Measurements from ENCODE around the gene MRPL37.
"Not testable (repeated sequence)": the region's sequence is repeated elsewhere in the genome, so short reads cannot be mapped to it uniquely, and the experiment has no call there.

- TF ChIP-seq EZH2, CTCF, EZH2phosphoT487 (IDR thresholded peaks at IDR 0.05): not testable (repeated sequence)
These were observed 7.9 kb downstream of the MRPL37 start for GRCh38 chr1:54207896-54208295.

All from neural progenitor cell (in vitro differentiated cells).